ENCODE results near the gene DARS2.

The DARS2 gene

DNA sequence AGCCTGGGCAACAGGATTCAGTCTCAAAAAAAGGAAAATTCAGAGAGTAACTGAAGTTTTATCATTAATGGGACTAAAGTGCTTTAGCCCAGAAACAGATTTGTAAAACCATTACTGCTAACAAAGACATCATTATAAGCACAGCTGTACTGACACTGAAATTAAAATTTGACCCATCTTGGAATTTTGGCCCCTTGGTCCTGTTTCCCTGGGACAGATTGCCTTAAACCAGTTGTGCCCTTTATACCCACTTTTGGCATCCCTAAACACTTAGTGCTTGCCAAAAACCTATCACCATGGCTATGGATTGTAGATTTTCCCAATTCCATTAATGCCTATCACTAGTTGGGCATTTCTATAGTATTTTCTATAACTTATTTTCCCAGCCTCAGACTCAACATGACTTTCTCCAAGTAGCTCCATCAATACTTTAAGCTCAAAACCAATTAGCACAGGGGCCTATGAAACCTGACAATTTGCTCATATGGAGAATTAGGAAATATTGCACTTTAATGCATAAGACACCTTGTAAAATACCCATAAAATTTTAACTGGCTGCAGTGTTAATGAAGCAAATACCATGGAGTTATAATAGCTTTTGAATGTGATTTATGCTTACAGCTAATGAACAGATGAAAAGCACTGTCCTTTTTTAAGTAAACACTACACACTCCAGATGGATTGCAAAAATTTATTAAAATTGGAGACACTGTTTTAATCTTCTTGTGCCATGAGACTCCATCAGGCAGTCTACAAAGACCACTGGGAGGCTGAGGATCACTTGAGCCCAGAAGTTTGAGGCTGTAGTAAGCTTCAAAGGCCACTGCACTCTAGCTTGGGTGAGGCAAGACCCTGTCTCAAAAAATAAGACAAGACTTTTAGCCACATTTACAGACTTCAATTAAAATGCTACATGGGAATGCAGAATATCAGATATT, 39.0 kb downstream of the DARS2 start:
- Histone ChIP-seq H3K27ac (ENCODE audit: low read depth, low read length) (no peak overlapping the region), H3K36me3 (ENCODE audit: control insufficient read depth, insufficient read depth, low read length) (peaks cover 19% of the 10 kb centered on the region)

GRCh38 chr1:173864179-173864867, 39.9 kb downstream of the DARS2 start:
- H3K4me3 ChIP-seq (ENCODE audit: low read length) = no peak overlapping the region
- H3K36me3 ChIP-seq (ENCODE audit: control insufficient read depth, insufficient read depth, low read length) = peaks cover 19% of the 10 kb centered on the region

More for the DNA sequence above, 39.0 kb downstream of the DARS2 start:
- no peak overlapping the region for H3K9ac ChIP-seq (ENCODE audit: low read length)
- peaks cover 4% of the 10 kb centered on the region for H3K4me1 ChIP-seq (ENCODE audit: control insufficient read depth, insufficient read depth, low read length)
- no peak overlapping the region for H3K4me3 ChIP-seq (ENCODE audit: low read length)
- no peaks in the 10 kb centered on the region for H3K27me3 ChIP-seq (ENCODE audit: control insufficient read depth, insufficient read depth, low read length)

DNA sequence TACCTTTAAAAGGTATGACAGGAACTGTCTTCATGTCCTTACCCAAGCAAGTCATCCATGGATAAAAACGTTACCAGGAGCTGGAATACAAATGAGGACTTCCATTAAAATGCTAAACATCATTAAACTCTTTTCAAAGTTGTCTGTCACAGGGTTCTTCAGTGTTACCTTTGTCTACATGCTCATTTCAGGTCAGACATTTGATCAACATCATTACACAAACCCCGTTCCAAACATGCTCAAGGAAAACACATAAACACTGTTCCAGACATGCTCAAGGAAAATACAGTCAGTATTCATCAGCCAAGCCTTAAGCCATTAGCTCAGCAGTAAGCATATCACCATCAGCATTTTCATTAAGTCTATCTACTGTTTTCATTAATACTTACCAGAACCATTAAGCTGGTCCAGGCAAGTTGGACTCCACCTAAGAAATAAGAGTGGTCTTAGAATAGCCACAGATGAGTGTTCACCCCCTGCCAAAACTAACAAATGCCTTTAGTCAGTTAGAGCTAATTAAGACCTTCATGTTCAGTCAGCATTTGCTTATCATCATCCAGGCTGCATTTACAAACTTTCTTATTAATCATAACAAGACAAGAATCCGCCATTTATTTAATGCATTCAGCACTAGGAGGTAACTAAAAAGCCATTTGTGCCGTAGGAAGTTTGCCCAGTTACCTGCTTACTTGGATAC, 41.1 kb downstream of the DARS2 start:
- Histone ChIP-seq H3K27me3 (ENCODE audit: control insufficient read depth, insufficient read depth, low read length) (no peaks in the 10 kb centered on the region), H3K9ac (ENCODE audit: low read length) (no peak overlapping the region), H3K4me1 (ENCODE audit: control insufficient read depth, insufficient read depth, low read length) (peaks cover 9% of the 10 kb centered on the region), H3K27ac (ENCODE audit: low read depth, low read length) (no peak overlapping the region), H3K36me3 (ENCODE audit: control insufficient read depth, insufficient read depth, low read length) (peaks cover 19% of the 10 kb centered on the region), H3K4me3 (ENCODE audit: low read length) (no peak overlapping the region)

More at GRCh38 chr1:173864179-173864867, 39.9 kb downstream of the DARS2 start:
- no peaks in the 10 kb centered on the region for H3K27me3 ChIP-seq (ENCODE audit: control insufficient read depth, insufficient read depth, low read length)
- no peak overlapping the region for H3K27ac ChIP-seq (ENCODE audit: low read depth, low read length)
- H3K4me1 ChIP-seq (ENCODE audit: control insufficient read depth, insufficient read depth, low read length) = peaks cover 9% of the 10 kb centered on the region
- no peak overlapping the region for H3K9ac ChIP-seq (ENCODE audit: low read length)

GRCh38 chr1:173866413-173867115, 42.1 kb downstream of the DARS2 start:
- Histone ChIP-seq H3K36me3 (ENCODE audit: control insufficient read depth, insufficient read depth, low read length) (peaks cover 19% of the 10 kb centered on the region), H3K4me3 (ENCODE audit: low read length) (peak overlapping the region; percentile 90)

GRCh38 chr1:173867141-173867752, 42.8 kb downstream of the DARS2 start:
- Histone ChIP-seq H3K9ac (ENCODE audit: low read length) (peak overlapping the region; percentile 46), H3K27me3 (ENCODE audit: control insufficient read depth, insufficient read depth, low read length) (no peaks in the 10 kb centered on the region), H3K4me3 (ENCODE audit: low read length) (peak overlapping the region; percentile 90), H3K36me3 (ENCODE audit: control insufficient read depth, insufficient read depth, low read length) (peaks cover 19% of the 10 kb centered on the region), H3K4me1 (ENCODE audit: control insufficient read depth, insufficient read depth, low read length) (peaks cover 9% of the 10 kb centered on the region), H3K27ac (ENCODE audit: low read depth, low read length) (peak overlapping the region; percentile 95)

More at GRCh38 chr1:173866413-173867115, 42.1 kb downstream of the DARS2 start:
- no peaks in the 10 kb centered on the region for H3K27me3 ChIP-seq (ENCODE audit: control insufficient read depth, insufficient read depth, low read length)
- peak overlapping the region; percentile 95 for H3K27ac ChIP-seq (ENCODE audit: low read depth, low read length)
- H3K4me1 ChIP-seq (ENCODE audit: control insufficient read depth, insufficient read depth, low read length) = peaks cover 9% of the 10 kb centered on the region
- H3K9ac ChIP-seq (ENCODE audit: low read length) = no peak overlapping the region

GRCh38 chr1:173867753-173868265, 43.3 kb downstream of the DARS2 start, which contains the start of gene GAS5:
Gene GAS5, minus strand, starts transcription at chr1:173867989.
- Histone ChIP-seq H3K4me1 (ENCODE audit: control insufficient read depth, insufficient read depth, low read length) (peaks cover 9% of the 10 kb centered on the region), H3K36me3 (ENCODE audit: control insufficient read depth, insufficient read depth, low read length) (peaks cover 19% of the 10 kb centered on the region), H3K4me3 (ENCODE audit: low read length) (peak within 1 kb of the TSS; percentile 90), H3K27ac (ENCODE audit: low read depth, low read length) (peak within 1 kb of the TSS; percentile 95), H3K9ac (ENCODE audit: low read length) (peak within 1 kb of the TSS; percentile 73), H3K27me3 (ENCODE audit: control insufficient read depth, insufficient read depth, low read length) (no peaks in the 10 kb centered on the region)

GRCh38 chr1:173868266-173869020, 44.0 kb downstream of the DARS2 start, which contains the start of gene ZBTB37:
Gene ZBTB37, plus strand, starts transcription at chr1:173868380. Its CDS starts 1,846 bp downstream, at chr1:173870226.
- H3K36me3 ChIP-seq (ENCODE audit: control insufficient read depth, insufficient read depth, low read length) = peaks cover 16% of the 10 kb centered on the region
- no peaks in the 10 kb centered on the region for H3K27me3 ChIP-seq (ENCODE audit: control insufficient read depth, insufficient read depth, low read length)
- H3K4me1 ChIP-seq (ENCODE audit: control insufficient read depth, insufficient read depth, low read length) = peaks cover 9% of the 10 kb centered on the region
- peak within 1 kb of the TSS; percentile 95 for H3K27ac ChIP-seq (ENCODE audit: low read depth, low read length)
- H3K4me3 ChIP-seq (ENCODE audit: low read length) = peak within 1 kb of the TSS; percentile 90
- peak within 1 kb of the TSS; percentile 73 for H3K9ac ChIP-seq (ENCODE audit: low read length)

DNA sequence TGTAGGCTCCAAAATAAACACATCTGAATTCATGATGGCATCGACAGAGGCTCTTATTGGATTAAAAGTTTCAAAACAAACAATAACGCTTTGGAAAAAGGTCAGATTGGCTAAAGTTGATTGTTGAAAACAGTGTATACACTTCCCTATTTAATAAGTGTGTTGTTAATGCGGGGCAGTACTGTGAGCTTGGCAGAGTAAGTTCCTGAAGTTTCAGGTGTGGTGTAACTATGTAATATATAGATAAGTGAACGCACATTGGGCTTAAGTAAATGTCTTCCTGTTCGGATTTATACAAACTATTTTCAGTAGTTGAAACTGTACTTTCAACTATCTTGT, 44.5 kb downstream of the DARS2 start:
- H3K4me1 ChIP-seq (ENCODE audit: control insufficient read depth, insufficient read depth, low read length) = peaks cover 9% of the 10 kb centered on the region
- H3K27me3 ChIP-seq (ENCODE audit: control insufficient read depth, insufficient read depth, low read length) = no peaks in the 10 kb centered on the region
- peaks cover 16% of the 10 kb centered on the region for H3K36me3 ChIP-seq (ENCODE audit: control insufficient read depth, insufficient read depth, low read length)
- H3K9ac ChIP-seq (ENCODE audit: low read length) = peak overlapping the region; percentile 73
- peak overlapping the region; percentile 95 for H3K27ac ChIP-seq (ENCODE audit: low read depth, low read length)
- H3K4me3 ChIP-seq (ENCODE audit: low read length) = peak overlapping the region; percentile 90

DNA sequence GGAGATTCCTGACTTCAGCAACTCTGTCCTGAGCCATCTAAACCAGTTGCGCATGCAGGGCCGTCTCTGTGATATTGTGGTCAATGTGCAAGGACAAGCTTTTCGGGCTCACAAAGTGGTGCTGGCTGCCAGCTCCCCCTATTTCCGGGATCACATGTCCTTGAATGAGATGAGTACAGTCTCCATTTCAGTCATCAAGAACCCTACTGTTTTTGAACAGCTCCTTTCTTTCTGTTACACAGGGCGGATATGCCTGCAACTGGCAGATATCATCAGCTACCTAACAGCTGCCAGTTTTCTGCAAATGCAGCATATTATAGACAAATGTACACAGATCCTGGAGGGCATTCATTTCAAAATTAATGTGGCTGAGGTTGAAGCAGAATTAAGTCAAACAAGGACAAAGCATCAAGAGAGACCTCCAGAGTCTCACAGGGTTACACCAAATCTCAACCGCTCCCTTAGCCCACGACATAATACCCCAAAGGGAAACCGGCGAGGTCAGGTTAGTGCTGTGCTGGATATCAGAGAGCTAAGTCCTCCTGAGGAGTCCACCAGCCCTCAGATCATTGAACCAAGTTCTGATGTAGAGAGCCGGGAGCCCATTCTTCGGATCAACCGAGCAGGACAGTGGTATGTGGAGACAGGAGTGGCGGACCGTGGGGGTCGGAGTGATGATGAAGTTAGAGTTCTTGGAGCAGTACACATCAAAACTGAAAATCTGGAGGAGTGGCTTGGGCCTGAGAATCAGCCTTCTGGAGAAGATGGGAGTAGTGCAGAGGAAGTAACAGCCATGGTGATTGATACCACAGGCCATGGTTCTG, 46.0 kb downstream of the DARS2 start:
- Histone ChIP-seq H3K4me3 (ENCODE audit: low read length) (no peak overlapping the region), H3K9ac (ENCODE audit: low read length) (no peak overlapping the region), H3K27me3 (ENCODE audit: control insufficient read depth, insufficient read depth, low read length) (no peaks in the 10 kb centered on the region), H3K36me3 (ENCODE audit: control insufficient read depth, insufficient read depth, low read length) (peaks cover 6% of the 10 kb centered on the region), H3K4me1 (ENCODE audit: control insufficient read depth, insufficient read depth, low read length) (peaks cover 9% of the 10 kb centered on the region), H3K27ac (ENCODE audit: low read depth, low read length) (no peak overlapping the region)

GRCh38 chr1:173871091-173871490, 46.6 kb downstream of the DARS2 start:
- H3K4me3 ChIP-seq (ENCODE audit: low read length) = no peak overlapping the region
- no peaks in the 10 kb centered on the region for H3K27me3 ChIP-seq (ENCODE audit: control insufficient read depth, insufficient read depth, low read length)
- peaks cover 9% of the 10 kb centered on the region for H3K4me1 ChIP-seq (ENCODE audit: control insufficient read depth, insufficient read depth, low read length)
- H3K9ac ChIP-seq (ENCODE audit: low read length) = no peak overlapping the region
- H3K27ac ChIP-seq (ENCODE audit: low read depth, low read length) = no peak overlapping the region
- H3K36me3 ChIP-seq (ENCODE audit: control insufficient read depth, insufficient read depth, low read length) = peaks cover 2% of the 10 kb centered on the region
